OCI-LY1 (cell line): ENCODE data around the gene SCNM1.

Experiments used
- EZH2 ChIP-seq: fragments of 200-600 bp; sonication (generic), shearing (Covaris generic); IDR thresholded peaks from 2 replicates; pipeline ENCODE4 v1.8.0; 2017; ENCODE audit warnings: borderline replicate concordance, mixed run types, mild to moderate bottlenecking, antibody characterized with exemption, low read length, moderate library complexity, mixed read lengths
- TF ChIP-seq, protein P1 (sequence below): fragments of 200-600 bp; sonication (generic), shearing (Covaris generic); IDR thresholded peaks from 2 replicates; pipeline ENCODE4 v1.5.1; 2017; ENCODE audit warnings: mild to moderate bottlenecking, antibody characterized with exemption, low read length, moderate library complexity, mixed read lengths

DNA sequence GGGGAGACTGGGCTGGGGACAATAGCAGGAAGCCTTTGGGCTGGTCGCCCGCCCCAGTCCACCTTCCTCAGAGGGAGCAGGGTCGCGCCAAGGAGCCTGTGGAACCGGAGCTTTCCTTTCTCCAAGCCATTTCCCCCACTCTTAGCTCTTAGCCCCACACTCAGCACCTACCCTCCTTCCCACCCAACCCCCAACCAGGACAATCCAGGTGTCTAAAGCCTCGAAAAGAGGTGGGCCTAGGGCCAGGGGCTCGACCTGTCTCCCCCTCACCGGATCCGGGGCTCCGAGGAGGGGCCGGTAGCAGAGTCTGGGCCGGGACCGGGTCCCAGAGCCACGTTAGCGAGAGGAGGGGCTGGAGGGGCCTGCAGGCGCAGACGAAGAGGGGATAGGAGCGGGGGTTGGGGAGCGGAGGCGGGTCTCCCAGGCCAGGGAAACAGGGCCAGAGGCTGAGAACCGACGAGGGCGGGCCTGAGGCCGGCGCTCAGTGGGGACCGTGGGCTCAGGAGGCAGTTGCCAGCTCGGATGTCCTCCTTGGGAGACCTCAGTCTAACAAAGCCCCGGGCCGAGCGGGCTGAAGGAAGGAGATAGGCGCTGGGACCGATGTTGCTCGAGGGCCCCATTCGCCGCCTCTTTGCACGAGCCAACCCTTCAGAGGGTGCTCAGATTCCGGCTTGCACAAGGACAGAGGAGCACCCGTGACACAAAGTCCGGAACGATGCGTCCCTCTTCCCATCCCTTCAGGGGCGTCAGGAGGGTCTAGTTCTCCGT lies 20.5 kb upstream of the SCNM1 start:
- TF ChIP-seq, protein P1, sequence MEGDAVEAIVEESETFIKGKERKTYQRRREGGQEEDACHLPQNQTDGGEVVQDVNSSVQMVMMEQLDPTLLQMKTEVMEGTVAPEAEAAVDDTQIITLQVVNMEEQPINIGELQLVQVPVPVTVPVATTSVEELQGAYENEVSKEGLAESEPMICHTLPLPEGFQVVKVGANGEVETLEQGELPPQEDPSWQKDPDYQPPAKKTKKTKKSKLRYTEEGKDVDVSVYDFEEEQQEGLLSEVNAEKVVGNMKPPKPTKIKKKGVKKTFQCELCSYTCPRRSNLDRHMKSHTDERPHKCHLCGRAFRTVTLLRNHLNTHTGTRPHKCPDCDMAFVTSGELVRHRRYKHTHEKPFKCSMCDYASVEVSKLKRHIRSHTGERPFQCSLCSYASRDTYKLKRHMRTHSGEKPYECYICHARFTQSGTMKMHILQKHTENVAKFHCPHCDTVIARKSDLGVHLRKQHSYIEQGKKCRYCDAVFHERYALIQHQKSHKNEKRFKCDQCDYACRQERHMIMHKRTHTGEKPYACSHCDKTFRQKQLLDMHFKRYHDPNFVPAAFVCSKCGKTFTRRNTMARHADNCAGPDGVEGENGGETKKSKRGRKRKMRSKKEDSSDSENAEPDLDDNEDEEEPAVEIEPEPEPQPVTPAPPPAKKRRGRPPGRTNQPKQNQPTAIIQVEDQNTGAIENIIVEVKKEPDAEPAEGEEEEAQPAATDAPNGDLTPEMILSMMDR, result no peak
- TF ChIP-seq EZH2, result no peak
